AG08395 (cell line): ENCODE results near the gene PIGB.
"Not testable (repeated sequence)": the region's sequence is repeated elsewhere in the genome, so short reads cannot be mapped to it uniquely, and the experiment has no call there.

Experiments used
- DNase-seq: peaks from one replicate; pipeline ENCODE4 v3.0.0; 2012; ENCODE audit warnings: mixed read lengths, low spot score

Gene PIGB

DNA sequence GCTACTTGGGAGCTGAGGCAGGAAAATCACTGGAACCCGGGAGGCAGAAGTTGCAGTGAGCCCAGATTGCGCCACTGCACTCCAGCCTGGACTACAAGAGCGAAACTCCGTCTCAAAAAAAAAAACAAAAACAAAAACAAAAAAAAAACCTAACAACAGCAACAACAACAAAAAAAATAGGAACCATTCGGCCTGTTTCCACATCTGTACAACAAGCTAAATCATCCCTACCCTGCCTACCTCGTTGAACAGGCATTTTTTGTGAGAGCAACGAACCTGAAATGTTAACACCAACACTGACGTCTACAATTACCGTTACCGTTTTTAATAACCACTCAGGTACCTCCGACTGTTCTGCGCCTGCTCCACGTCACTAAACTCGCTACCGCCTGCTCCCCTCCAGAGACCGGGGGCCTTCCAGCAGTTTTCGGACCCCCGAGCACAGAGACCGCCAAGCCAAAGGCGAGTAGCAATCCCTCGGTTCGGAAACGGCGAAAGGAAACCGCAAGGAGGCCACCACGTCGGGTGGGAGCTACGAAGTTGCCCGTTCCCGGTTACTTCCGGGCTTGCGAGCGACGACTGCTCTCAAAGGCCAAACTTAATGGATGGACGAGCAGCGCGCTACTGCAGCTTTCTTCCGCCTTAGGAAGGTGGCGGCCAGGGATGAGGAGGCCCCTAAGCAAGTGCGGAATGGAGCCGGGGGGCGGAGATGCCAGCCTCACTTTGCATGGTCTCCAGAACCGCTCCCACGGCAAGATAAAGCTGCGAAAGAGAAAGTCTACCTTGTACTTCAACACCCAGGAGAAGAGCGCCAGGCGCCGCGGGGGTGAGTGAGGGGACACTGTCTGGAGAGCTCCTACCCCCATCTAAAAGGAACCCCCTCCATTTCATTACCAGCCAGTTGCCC, at the start of gene PIGB, which contains the start of gene PIGBOS1:
TSS of gene PIGB (plus strand) at position 635 of the 907 bp plus-strand sequence. CDS start at position 664, 29 bp downstream.
TSS of gene PIGBOS1 (minus strand) at position 536 of the 907 bp plus-strand sequence. CDS start 1,331 bp downstream, outside the sequence.
- peak; percentile 87 for DNase-seq

DNA sequence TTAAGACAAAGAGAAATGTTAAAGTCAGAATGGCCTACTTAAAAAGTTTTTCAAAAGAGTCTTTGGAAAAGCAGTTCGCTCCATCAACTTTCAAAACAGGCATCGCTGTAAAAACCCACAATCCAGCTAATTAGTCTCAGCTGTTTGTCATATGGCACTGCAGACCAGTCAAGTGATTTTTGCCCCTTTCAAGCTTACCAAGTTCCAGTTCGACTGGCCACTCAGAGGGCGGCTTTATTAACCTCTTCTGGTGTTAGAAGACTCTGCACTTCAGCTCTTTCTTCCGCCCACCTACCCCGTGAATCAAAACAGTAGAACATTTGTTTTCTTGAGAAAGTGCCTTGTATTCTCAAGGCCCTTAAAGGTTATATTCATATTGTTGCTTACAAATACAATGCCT, 48.7 kb upstream of the PIGB start:
- DNase-seq, result no peak

DNA sequence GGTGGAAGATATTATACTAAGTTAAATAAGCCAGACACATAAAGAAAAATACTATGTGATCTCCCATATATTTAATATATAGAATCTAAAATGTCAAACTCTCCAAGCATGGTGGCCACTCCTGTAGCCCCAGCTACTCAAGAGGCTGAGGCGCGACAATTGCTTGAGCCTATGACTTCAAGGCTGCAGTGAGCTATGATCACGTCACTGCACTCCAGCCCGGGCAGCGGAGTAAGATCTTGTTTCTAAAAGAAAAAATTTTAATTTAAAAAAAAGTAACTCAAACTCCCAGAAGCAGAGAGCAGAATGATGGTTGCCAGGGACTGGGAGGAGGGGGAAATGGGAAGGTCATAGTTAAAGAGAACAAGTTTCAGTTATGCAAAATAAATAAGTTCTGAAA, 42.7 kb upstream of the PIGB start:
- DNase-seq, result no peak

DNA sequence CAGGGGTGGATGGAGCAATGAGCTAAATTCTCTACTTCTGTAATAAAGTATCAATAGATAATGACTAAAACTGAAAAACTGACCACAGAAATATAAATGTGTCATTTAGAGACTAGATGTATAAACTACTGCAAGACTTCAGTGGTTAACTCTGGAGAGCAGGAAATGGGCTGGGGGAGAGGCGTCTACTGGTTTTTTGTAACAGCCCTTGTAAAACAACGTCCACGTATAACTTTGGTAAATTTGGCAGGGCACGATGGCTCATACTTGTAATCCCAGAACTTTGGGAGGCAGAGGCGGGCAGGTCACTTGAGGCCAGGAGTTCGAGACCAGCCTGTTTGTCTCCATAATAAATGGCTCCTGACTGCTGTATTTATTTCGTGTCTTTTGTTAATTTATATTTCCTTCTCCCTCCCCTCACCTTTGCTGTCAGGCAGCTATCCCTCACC, 41.9 kb upstream of the PIGB start:
- no peak for DNase-seq

DNA sequence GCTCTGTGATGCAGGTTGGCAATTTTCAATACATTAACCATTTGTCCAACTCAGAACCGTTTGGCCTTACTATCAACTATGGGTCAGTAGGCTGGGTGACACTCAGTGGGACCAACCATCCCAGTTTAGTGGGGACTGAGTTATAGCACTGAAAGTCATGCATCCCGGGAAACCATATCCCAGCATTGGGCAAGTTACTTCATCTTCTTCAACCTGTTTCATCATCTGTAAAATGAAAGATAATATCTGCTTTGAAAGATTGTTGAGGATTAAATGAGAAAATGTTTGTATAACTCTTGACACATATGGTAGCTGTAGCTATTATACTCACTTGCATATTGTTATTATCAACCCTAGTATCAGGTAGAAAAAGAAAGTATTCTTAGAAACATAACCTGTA, 41.3 kb upstream of the PIGB start:
- DNase-seq, result no peak

DNA sequence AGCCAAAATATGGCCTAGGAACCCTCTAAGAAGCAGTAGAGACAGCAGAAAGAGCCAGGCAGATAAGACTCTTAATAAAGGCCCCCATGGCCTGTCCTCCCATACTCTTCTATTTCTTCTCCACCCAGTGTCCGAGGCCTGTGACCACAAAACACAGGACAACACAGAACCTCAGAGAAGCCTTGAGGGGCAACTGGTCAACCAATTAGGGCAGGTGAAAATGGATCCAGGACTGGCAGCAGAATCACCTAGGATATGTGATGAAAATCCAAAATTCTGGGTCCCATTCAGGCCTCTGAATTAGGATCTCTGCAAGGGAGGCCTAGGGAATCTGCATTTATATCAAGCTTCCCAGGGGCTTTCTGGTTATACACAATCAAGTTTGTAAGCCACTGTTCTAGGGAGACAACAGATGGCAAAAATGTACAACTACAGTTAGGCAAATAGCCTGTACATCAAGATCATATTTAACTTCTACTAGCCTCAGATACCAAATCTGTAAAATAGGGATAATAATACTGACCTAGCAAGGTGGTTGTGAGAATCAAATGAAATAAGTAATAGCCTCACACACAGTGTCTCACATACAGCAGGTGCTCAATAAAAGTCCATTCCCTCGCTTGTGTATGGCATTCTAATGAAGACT, 39.8 kb upstream of the PIGB start:
- DNase-seq, result no peak

DNA sequence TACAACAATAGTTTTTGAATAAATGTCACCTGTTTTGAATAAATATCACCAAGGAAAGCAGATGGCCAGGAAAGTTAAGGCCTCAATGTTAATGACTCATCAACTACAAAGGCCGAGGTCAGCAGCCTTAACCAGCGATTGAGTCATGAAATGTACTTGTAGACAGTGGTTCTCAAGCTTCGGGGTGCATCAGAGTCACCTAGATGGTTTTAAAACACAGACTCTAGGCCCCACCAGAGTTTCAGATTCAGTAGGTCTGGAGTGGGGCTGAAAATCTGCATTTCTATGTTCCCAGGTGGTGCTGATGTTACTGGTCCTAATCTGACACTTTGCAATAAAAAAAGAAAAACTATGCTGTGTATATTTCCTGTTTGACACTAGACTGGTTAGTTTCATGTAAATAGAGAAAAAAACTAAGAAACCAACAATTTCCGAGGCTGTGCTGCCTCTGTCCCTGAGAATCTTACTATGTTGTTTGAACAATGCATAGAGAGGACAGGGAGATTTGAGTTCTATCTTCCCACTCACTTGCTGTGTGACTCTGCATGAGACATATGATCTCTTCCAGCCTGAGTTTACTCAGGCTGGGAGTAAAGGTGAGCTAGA, 39.2 kb upstream of the PIGB start:
- DNase-seq, result peak; percentile 70

DNA sequence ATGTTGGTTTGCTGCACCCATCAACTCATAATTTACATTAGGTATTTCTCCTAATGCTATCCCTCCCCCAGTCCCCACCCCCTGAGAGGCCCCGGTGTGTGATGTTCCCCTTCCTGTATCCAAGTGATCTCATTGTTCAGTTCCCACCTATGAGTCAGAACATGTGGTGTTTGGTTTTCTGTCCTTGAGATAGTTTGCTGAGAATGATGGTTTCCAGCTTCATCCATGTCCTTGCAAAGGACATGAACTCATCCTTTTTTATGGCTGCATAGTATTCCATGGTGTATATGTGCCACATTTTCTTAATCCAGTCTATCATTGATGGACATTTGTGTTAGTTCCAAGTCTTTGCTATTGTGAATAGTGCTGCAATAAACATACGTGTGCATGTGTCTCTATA, 38.4 kb upstream of the PIGB start:
- not testable (repeated sequence) for DNase-seq

DNA sequence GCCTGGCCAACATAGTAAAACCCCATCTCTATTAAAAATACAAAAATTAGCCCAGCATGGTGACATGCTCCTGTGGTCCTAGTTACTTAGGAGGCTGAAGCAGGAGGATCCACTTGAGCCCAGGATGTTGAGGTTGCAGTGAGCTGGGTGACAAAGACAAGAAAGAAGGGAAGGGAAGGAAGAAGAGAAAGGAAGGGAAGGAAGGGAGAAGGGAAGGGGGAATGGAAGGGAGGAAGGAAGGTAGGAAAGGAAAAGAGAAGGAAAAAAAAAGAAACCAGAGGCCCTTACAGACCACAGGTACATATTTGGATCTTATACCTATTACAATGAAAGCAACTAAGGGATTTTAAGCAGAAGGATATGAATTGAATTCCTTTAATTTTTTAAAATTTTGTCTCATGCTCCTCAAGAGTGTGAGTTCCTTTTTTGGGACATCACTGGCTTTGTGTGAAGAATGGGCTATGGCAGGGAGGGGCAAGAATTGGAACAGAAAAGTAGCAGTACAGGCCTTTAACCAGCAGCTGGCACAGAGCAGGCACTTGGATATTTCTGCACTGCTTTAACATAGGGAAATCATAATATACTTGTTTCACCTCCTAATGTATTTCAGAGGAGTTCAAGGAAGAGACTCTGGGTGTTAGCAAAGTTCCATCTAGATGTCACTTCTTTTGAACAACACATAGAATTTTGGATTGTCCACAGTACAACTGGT, 37.3 kb upstream of the PIGB start:
- no peak for DNase-seq

DNA sequence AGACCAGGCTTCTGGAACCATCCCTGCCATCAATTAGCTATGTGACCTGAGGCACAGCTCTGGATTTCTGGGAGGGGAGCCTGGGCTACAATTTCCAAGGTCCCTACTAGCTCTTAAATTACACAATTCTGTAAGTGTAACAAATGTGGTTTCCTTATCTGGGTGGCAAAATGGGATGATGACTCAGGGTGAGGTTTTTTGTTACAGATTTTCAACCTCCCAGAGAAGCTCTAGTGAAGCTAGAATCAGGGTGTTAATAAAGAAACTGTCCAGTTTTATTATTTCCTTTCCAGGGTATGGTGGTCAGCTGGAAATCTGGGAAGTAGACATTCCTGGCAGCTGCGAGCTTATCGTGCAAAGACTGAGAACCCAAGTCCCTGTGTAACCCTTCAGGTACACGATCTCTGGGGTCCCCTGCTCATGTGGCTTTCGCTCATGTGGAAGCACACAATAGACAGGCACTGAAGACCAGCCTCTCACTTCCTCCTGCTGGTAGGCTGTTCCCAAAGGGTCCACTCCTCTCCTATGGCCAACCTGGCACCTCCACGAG, 36.7 kb upstream of the PIGB start:
- DNase-seq, result peak; percentile 61

DNA sequence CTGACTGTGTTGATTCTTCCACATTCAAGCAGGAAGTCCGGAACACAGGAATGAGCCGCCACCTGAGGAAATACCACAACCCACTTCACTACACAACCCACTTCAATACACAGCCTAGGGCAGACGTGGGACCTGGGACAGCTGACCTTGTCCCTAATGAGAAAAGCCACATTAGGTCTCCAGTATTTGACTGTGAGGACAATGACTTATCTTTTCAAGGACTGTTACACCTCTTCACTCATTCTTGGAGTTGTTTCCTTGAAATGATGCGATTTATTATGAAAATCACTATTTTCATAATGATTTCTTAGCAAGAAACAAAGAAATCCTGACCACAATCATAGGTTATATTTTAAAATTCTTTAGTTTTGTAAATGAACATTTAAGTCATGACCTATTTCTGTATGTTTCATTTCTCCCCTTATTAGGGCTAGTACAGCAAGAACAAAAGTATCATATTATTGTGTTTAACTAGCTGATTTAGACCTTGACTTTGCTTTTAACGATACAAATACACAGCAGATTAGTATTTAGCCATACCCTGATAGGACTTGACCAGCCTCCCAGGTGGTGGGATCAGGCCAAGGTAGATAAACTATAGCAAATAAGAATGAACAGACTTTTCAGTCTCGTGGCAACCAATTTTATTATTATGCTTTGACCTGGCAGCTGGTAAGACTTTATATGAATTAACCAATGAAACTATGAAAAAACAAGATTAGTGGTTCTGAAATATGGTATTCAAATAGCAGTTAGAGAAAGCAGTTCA, 35.5 kb upstream of the PIGB start:
- DNase-seq, result no peak

DNA sequence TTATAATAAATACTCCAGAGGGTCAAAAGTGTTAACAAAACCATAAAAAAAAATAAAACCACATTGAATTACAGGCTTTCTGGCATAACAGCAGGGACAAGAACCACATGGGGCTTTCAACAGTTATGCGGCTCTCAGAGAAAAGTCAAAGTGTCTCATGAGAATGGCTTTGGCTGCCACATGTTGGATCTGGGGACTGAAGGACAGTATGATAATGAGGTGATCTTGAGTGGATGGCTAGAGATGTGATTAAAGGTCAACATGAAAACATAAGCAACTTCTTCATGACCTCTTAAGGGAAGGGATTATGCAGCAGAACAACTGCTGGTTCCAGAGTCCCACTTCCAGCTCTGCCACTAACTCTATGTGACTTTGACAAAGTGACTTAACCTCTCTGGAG, 34.6 kb upstream of the PIGB start:
- no peak for DNase-seq

DNA sequence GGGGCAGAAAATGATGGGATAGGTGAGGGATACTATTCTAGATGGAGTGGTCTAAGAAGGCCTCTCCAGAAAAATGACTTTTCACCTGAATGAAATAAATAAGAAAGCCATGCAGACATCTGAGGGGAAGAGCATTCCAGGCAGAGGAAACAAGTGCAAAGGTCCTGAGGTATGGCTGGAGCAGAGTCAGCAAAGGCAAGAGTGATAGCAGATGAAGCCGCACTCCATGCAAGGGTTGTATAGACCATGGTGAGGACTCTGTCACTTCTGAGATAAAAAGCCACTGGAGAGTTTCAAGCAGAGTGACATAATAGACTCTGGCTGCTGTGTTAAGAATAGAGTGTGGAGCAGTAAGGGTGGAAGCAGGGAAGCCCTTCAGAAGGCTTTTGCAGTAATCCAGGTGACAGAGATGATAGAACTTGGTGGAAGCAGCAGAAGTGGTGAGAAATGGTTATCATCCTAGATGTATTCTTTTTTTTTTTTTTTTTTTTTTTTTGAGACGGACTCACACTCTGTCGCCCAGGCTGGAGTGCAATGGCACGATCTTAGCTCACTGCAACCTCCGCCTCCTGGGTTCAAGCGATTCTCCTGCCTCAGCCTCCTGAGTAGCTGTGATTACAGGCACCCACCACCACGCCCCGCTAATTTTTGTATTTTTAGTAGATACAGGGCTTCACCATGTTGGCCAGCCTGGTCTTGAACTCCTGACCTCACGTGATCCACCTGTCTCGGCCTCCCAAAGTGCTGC, 32.4 kb upstream of the PIGB start:
- DNase-seq, result not testable (repeated sequence)

DNA sequence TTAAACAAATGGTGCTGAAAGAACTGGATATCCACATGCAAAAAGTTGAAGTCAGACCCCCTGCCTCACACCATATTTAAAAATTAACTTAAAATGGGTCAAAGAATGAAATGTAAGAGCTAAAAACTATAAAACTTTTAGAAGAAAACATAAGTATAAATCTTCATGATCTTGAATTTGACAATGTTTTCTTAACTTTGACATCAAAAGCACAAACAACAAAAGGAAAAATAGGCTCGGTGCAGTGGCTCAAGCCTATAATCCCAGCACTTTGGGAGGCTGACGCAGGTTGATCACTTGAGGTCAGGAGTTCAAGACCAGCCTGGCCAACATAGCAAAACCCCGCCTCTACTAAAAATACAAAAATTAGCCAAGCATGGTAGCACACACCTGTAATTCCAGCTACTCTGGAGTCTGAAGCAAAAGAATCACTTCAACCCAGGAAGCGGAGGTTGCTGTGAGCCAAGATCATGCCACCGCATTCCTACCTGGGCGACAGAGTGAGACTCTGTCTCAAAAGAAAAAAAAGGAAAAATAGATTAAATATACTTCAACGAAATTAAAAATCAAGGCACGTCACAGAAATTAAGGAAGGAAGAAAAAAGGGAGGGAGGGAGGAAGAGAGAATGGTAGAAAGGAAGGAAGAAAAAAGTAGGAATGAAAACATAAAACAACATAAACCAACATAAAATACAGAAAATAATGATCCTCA, 30.9 kb upstream of the PIGB start:
- no peak for DNase-seq

DNA sequence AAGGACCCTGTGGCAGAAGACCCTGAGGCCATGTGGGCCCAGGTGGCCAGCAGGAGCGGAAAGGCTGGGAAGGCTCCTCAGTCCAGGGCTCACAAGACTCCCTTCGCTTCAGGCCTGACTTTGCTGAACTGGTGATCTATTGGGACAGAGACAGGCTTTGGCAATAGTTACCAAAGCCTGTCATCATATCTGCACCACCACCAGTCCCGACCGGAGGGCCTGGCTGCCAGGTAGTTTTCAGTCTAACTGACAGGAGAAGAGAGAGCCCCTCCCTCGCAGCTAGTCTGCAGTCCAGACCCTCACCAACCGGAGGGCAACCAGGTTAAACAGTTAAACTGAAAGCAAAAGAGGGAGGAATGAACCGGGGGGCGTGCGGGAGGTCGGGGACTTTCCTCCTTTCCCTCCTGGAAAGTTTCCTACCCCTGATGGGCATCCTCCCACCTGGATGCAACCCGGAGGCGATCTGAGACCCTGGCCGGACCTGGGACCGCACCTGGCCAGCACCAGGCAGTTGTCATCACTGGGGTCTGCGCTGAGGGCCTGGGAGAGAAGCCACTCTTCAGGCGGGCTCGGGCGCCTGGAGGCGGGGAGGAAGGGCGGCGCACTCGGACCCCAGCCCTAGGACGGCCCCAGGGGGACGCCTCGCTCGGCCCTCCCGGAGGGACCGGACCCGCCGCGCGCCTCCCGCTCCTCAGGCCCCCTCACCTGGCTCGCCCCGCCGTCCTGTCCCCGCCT, 29.8 kb upstream of the PIGB start:
- DNase-seq, result peak; percentile 37

DNA sequence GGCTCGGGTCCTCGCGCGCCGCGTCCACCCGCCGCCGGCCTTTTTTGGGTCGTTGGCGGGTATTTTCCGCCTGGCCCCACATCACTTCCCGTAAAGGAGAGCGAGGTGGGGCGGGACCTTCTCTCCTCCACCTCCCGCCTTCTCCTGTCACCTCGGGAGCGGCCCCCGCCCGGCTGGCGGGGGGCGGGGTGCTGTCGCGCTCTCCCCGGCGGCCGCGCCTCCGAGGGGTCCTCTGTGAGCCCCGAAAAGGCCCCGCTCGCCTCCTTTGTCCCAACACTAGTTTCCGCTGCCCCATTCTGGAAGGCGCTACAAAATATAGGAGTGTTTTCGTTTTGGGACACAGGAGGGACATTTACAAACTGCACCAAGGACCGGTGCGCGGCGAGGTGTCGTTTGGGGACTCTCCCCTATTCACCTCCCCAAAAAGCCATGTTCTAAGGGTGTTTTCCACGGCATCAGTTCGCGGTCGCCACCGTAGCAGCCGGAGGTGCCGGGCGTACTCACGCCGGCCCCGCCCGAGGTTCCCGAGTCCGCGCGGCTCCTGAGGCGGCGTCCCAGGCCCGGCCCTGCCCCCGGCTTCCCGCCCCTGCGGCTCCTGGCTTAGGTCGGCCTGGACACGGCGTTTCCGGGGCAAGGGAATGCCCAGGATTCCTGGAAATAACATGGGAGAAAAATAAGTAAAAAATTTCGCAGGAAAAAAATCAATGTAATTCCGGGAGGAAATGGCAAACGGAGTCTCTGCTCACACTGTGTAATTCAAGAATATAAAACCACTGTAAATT, 29.1 kb upstream of the PIGB start, which contains the start of gene RAB27A:
TSS of gene RAB27A (minus strand) at position 68 of the 782 bp plus-strand sequence. CDS start 54,879 bp downstream, outside the sequence.
- peak; percentile 66 for DNase-seq

DNA sequence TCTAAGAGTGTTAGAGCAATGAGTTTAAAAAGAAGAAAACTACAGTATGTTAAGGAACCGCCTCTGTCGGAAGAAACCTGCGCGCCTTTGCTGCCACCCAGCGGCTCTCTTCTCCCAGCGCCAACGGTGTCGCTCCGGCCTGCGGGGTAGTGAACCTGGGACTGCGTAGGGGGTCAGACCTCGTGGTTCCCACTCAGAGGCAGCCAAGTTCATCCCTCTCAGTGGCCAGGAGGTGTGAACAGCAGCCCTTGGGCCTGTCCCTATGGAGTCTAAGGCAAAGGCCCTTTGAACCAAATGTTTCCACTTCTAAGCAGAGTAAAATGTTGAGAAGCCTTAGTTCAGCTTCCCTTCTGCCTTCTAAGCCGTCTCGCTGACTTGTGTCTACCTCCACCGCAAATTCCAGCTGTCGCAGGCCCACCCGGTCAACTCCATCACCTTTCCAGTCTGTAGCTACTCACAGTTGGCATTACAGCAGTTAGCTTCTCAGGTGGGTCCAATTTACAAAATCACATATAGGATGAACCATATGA, 28.4 kb upstream of the PIGB start:
- peak; percentile 80 for DNase-seq

DNA sequence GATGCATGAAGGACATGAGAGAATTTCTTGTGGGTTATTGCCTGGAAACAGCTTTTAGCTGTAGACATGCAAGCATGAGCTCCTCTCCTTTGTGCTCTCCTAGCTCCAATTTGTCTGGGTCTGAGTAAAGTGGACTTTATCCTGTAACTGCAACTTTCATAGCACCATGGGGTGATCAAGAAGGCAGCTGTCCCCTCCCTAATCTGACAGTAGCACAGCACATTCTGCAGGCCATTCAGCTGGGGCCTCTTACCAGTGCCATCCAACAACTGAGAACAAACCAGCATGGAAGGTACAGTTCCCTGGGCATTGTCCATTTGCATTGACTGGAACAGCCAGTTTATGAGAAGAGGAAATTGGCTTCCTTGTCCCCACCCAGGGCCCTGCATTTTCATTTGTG, 21.7 kb upstream of the PIGB start:
- DNase-seq, result no peak
